Measurements from ENCODE around the gene IREB2.

DNA sequence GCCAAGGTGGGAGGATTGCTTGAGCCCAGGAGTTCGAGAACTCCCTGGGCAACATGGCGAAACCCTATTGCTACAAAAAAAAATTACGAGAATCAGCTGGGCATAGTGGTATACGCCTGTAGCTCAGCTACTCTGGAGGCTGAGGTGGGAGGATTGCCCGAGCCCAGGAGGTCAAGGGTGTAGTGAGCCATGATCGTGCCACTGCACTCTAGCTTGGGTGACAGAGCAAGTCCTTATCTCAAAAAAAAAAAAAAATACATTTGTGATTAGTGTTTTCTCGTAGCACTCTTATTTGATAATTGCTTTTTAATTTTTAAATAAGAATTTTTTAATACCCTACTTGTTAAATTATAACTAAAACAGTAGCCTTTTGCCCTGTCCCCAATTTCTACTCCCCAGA lies 18.4 kb downstream of the IREB2 start:
- TF ChIP-seq, protein P1, sequence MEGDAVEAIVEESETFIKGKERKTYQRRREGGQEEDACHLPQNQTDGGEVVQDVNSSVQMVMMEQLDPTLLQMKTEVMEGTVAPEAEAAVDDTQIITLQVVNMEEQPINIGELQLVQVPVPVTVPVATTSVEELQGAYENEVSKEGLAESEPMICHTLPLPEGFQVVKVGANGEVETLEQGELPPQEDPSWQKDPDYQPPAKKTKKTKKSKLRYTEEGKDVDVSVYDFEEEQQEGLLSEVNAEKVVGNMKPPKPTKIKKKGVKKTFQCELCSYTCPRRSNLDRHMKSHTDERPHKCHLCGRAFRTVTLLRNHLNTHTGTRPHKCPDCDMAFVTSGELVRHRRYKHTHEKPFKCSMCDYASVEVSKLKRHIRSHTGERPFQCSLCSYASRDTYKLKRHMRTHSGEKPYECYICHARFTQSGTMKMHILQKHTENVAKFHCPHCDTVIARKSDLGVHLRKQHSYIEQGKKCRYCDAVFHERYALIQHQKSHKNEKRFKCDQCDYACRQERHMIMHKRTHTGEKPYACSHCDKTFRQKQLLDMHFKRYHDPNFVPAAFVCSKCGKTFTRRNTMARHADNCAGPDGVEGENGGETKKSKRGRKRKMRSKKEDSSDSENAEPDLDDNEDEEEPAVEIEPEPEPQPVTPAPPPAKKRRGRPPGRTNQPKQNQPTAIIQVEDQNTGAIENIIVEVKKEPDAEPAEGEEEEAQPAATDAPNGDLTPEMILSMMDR (IDR thresholded peaks at IDR 0.05; ENCODE audit: low read depth, low read length): no peak
- no peak for TF ChIP-seq EZH2phosphoT487 (IDR thresholded peaks at IDR 0.05; ENCODE audit: low read depth)
